CD4-positive, alpha-beta T cell (primary cell): ENCODE results near the gene DROSHA. TPM values are rescaled to one million over a fixed set of nuclear protein-coding genes. Genes with fewer than 3 reads are reported as not detected.
"Not testable (repeated sequence)": the region's sequence is repeated elsewhere in the genome, so short reads cannot be mapped to it uniquely, and the experiment has no call there.

Experiments
- ATAC-seq: fragments of 200-7000 bp; cut with Tn5 transposase; one replicate; pipeline ENCODE4 v1.10.0; 2022; ENCODE audit warnings: mild to moderate bottlenecking; ENCODE audit not compliant: poor library complexity
- CTCF ChIA-PET: fragments of 350-600 bp; sonication (Branson Sonifier 250); formaldehyde crosslinking; loops from one replicate; lab custom pipeline; 2021; ENCODE audit warnings: antibody characterized with exemption, inconsistent platforms; lab: Charles Lee
- POLR2A ChIA-PET: fragments of 350-600 bp; sonication (Branson Sonifier 250); formaldehyde crosslinking; loops from one replicate; lab custom pipeline; 2021; ENCODE audit warnings: antibody characterized with exemption, inconsistent platforms; lab: Charles Lee
- DNase-seq, 14 experiments: peaks; one replicate each; pipeline ENCODE4 v3.0.0-alpha.2; 2013 to 2020; ENCODE audit warnings: mixed read lengths in 2 of 14
- H3K27ac ChIP-seq, 2 donors: one replicate each; pipeline versions ENCODE4 v1.5.1 to v1.7.0; 2013; ENCODE audit warnings: low read length in 2 of 2, low read depth in 1 of 2, mild to moderate bottlenecking in 1 of 2
- H3K27me3 ChIP-seq, 2 experiments: 1 replicate in 1 of 2; 2 replicates in 1 of 2; pipeline versions ENCODE4 v1.6.1 to v1.7.0; 2013; ENCODE audit warnings: low read length in 2 of 2, control low read depth in 1 of 2, mild to moderate bottlenecking in 1 of 2, moderate library complexity in 1 of 2; ENCODE audit not compliant: insufficient read depth in 2 of 2, control insufficient read depth in 1 of 2
- H3K36me3 ChIP-seq: one replicate; pipeline ENCODE4 v1.6.1; 2013; ENCODE audit warnings: low read length, control low read depth; ENCODE audit not compliant: insufficient read depth
- H3K4me1 ChIP-seq: one replicate; pipeline ENCODE4 v1.6.1; 2013; ENCODE audit warnings: low read length, control low read depth; ENCODE audit not compliant: insufficient read depth
- H3K4me3 ChIP-seq: one replicate; pipeline ENCODE4 v1.5.1; 2013; ENCODE audit warnings: mild to moderate bottlenecking, low read length, moderate library complexity
- H3K9me3 ChIP-seq, 2 experiments: 1 replicate in 1 of 2; 2 replicates in 1 of 2; pipeline versions ENCODE4 v1.6.1 to v1.7.0; 2013; ENCODE audit warnings: low read length in 2 of 2, mild to moderate bottlenecking in 2 of 2, control low read depth in 1 of 2, moderate library complexity in 1 of 2; ENCODE audit not compliant: control insufficient read depth in 1 of 2, insufficient read depth in 1 of 2
- H3K27ac Mint-ChIP-seq: one replicate; pipeline ENCODE4 v1.8.0; 2020; ENCODE audit warnings: mixed read lengths
- H3K27me3 Mint-ChIP-seq: one replicate; pipeline ENCODE4 v1.8.0; 2021; ENCODE audit warnings: mixed read lengths
- H3K36me3 Mint-ChIP-seq: one replicate; pipeline ENCODE4 v1.8.0; 2021; ENCODE audit warnings: low read depth, mixed read lengths
- H3K4me1 Mint-ChIP-seq: one replicate; pipeline ENCODE4 v1.8.0; 2021; ENCODE audit warnings: low read depth, mixed read lengths
- H3K4me3 Mint-ChIP-seq: one replicate; pipeline ENCODE4 v1.8.0; 2020; ENCODE audit warnings: mild to moderate bottlenecking, mixed read lengths
- H3K9me3 Mint-ChIP-seq: one replicate; pipeline ENCODE4 v1.8.0; 2020; ENCODE audit warnings: mixed read lengths
- intact Hi-C, 2 experiments: fragments of 100-400 bp; cut with DNase I in 1 of 2; cut with micrococcal nuclease in 1 of 2; formaldehyde crosslinking; loops; one replicate each; pipeline versions ENCODE4 v1.15.1 to v1.9.0; 2023 to 2025; cut with DNase I, micrococcal nuclease
- total RNA-seq, 174 experiments: library from RNA in 2 of 174; stranded (reverse) in 2 of 174; gene quantifications; one replicate each; pipeline ENCODE4 v1.2.3 and lab custom pipeline; 2021 to 2026
- TF ChIP-seq, protein P1 (sequence below): fragments of 200-600 bp; IDR thresholded peaks from one replicate; pipeline ENCODE4 v1.8.0; 2022; ENCODE audit warnings: antibody characterized with exemption, mild to moderate bottlenecking

The DROSHA gene
- total RNA-seq, 2 experiments from 2014 or later: 28.8 to 38.1 TPM

DNA sequence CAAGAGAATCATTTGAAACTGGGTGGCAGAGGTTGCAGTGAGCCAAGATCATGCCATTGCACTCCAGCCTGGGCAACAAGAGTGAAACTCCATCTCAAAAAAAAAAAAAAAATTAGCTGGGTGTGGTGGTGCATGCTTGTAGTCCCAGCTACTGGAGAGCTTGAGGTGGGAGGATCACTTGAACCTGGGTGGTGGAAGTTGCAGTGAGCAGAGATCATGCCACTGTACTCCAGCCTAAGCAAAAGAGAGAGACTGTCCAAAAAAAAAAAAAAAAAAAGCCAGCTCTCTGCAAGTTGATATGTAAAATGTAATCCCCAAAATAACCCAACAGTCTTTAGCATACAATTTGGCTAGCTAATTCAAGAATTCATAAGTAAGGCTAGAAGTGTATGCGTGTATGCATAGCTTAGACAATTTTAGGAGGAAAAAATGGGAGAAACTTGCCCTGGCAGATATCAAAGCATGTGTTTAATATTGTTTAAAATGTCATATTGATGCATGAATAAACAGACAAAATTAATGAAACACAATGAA is 36.5 kb upstream of the DROSHA start:
- DNase-seq (no peak), ATAC-seq (no peak)
- Histone ChIP-seq H3K27ac (no peak overlapping the region), H3K4me3 (no peak overlapping the region), H3K36me3 (no peaks in the 10 kb centered on the region), H3K4me1 (no peaks in the 10 kb centered on the region), H3K9me3 (peaks cover 0 to 8% of the 10 kb centered on the region in 2 experiments), H3K27me3 (peaks cover 0 to 4% of the 10 kb centered on the region in 2 experiments)
- intact Hi-C loops: no loop called here
- peaks cover 3% of the 10 kb centered on the region for H3K9me3 Mint-ChIP-seq
- H3K36me3 Mint-ChIP-seq: no peaks in the 10 kb centered on the region
- TF ChIP-seq, protein P1, sequence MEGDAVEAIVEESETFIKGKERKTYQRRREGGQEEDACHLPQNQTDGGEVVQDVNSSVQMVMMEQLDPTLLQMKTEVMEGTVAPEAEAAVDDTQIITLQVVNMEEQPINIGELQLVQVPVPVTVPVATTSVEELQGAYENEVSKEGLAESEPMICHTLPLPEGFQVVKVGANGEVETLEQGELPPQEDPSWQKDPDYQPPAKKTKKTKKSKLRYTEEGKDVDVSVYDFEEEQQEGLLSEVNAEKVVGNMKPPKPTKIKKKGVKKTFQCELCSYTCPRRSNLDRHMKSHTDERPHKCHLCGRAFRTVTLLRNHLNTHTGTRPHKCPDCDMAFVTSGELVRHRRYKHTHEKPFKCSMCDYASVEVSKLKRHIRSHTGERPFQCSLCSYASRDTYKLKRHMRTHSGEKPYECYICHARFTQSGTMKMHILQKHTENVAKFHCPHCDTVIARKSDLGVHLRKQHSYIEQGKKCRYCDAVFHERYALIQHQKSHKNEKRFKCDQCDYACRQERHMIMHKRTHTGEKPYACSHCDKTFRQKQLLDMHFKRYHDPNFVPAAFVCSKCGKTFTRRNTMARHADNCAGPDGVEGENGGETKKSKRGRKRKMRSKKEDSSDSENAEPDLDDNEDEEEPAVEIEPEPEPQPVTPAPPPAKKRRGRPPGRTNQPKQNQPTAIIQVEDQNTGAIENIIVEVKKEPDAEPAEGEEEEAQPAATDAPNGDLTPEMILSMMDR: no peak
- H3K27me3 Mint-ChIP-seq: peaks cover 8% of the 10 kb centered on the region
- no peak overlapping the region for H3K27ac Mint-ChIP-seq
- ChIA-PET POLR2A (no interaction called here), CTCF (no interaction called here)
- no peaks in the 10 kb centered on the region for H3K4me1 Mint-ChIP-seq
- no peak overlapping the region for H3K4me3 Mint-ChIP-seq

DNA sequence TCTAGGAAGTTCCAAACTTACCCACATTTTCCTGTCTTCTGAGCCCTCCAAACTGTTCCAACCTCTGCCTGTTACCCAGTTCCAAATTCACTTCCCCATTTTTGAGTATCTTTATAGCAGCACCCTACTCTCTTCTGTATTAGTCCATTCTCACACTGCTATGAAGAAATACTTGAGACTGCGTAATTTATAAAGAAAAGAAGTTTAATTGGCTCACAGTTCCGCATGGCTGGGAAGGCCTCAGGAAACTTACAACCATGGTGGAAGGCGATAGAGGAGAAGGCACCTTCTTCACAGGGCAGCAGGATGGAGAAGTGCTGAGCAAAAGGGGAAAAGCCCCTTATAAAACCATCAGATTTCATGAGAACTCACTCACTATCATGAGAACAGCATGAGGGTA is 34.5 kb upstream of the DROSHA start:
- H3K4me1 ChIP-seq, H3K27ac ChIP-seq, H3K36me3 ChIP-seq, CTCF ChIA-PET, H3K4me3 Mint-ChIP-seq, H3K4me1 Mint-ChIP-seq, intact Hi-C loops, POLR2A ChIA-PET, ATAC-seq, H3K27ac Mint-ChIP-seq, H3K27me3 Mint-ChIP-seq, H3K27me3 ChIP-seq, H3K4me3 ChIP-seq, H3K9me3 ChIP-seq, DNase-seq, H3K36me3 Mint-ChIP-seq, H3K9me3 Mint-ChIP-seq: not testable (repeated sequence)

DNA sequence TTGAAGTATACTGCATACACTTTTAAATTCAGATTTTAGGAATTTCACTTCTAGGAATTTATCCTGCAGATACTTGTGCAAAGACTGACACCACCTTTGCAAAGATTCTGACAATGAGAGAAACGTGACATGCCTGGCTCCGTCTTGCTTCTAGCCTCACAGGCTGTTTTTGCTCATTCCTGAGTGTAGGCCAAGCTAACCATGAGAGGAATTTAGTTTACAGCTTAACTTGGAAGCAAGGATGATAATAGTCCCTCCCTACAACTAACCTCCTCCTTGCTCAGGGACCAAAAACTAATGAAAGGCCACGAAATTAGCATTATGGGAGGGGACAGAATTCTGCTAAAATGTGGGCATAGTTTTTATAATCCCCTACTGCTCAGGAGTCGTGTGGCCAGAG is 31.3 kb upstream of the DROSHA start:
- H3K4me3 ChIP-seq: no peak overlapping the region
- intact Hi-C loops: no loop called here
- Mint-ChIP-seq H3K4me3 (no peak overlapping the region), H3K27ac (no peak overlapping the region), H3K36me3 (peaks cover 2% of the 10 kb centered on the region), H3K27me3 (peaks cover 8% of the 10 kb centered on the region), H3K4me1 (no peaks in the 10 kb centered on the region), H3K9me3 (peaks cover 3% of the 10 kb centered on the region)
- DNase-seq (no peak), ATAC-seq (no peak)
- no peak overlapping the region for H3K27ac ChIP-seq
- ChIA-PET POLR2A (no interaction called here), CTCF (no interaction called here)
- H3K9me3 ChIP-seq: peaks cover 0 to 8% of the 10 kb centered on the region in 2 experiments
- H3K36me3 ChIP-seq: no peaks in the 10 kb centered on the region
- TF ChIP-seq, protein P1: no peak
- no peaks in the 10 kb centered on the region for H3K4me1 ChIP-seq
- H3K27me3 ChIP-seq: no peaks in the 10 kb centered on the region

DNA sequence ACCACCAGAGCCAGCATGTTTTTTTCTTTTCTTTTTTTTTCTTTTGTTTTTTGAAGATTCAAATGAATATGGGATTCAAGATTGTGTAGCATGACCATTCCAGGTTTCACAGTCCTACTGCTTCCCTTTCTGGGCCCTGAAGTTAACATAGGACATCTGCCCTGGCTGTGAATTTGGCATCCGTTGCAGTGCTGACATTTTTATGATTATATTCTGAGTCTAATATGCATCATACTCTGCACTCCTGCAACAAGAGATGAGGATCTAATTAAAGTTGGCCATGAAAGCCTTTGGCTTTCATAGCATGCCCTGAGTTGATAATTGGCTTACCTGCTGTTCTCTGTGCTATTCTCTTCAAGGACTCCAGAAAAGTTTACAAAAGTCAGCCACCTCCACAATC is 30.1 kb upstream of the DROSHA start:
- H3K27me3 Mint-ChIP-seq: peaks cover 8% of the 10 kb centered on the region
- POLR2A ChIA-PET: no interaction called here
- peaks cover 10% of the 10 kb centered on the region for H3K36me3 Mint-ChIP-seq
- Histone ChIP-seq H3K27me3 (no peaks in the 10 kb centered on the region), H3K36me3 (peaks cover 4% of the 10 kb centered on the region), H3K4me1 (no peaks in the 10 kb centered on the region), H3K9me3 (peaks cover 0 to 8% of the 10 kb centered on the region in 2 experiments), H3K4me3 (no peak overlapping the region), H3K27ac (no peak overlapping the region)
- CTCF ChIA-PET: no interaction called here
- DNase-seq: no peak
- H3K27ac Mint-ChIP-seq: no peak overlapping the region
- TF ChIP-seq, protein P1: no peak
- H3K4me1 Mint-ChIP-seq: no peaks in the 10 kb centered on the region
- intact Hi-C loops: no loop called here
- no peak overlapping the region for H3K4me3 Mint-ChIP-seq
- peaks cover 3% of the 10 kb centered on the region for H3K9me3 Mint-ChIP-seq
- no peak for ATAC-seq
